ENCODE measurements around the gene SLC22A4.

SLC22A4 gene

DNA sequence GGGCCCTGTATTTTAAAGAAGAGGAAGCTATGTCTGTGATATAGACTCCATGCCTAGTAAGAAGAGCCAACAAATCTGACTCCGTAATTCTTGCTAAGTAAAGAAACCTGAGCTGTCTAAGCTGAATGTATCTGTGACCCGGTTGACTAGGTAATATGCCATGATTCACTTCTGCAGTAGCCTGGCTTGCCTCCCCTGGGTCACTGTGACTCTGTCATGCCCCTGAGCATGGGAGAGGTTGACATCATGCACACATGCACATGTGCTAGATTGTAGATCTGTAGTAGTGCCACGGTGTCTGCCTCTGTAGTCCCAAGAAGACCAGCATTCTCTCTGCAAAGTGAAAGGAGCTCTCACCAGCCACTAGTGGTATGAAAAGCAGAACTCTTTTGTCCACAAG, 84.4 kb downstream of the SLC22A4 start:
- H3K36me3 ChIP-seq (replicated peaks; ENCODE audit: insufficient read depth, low read length): no peaks in the 10 kb centered on the region
- no peak overlapping the region for H3K27ac ChIP-seq (ENCODE audit: low read length)
- no peak overlapping the region for H2AFZ ChIP-seq (ENCODE audit: low read length)
- no peak overlapping the region for H3K9ac ChIP-seq (ENCODE audit: low read length)
- no peaks in the 10 kb centered on the region for H3K4me1 ChIP-seq (ENCODE audit: low read length)
- no peaks in the 10 kb centered on the region for H3K9me2 ChIP-seq (replicated peaks; ENCODE audit: insufficient read depth, low read length)
- no peaks in the 10 kb centered on the region for H4K20me1 ChIP-seq (ENCODE audit: insufficient read depth, low read length)
- TF ChIP-seq EZH2phosphoT487 (IDR thresholded peaks at IDR 0.05; ENCODE audit: low read length) (no peak), CTCF (IDR thresholded peaks at IDR 0.05; ENCODE audit: low read length) (no peak), EZH2 (optimal IDR thresholded peaks at IDR 0.05; ENCODE audit: low read depth, low read length) (no peak)
- no peaks in the 10 kb centered on the region for H3K79me2 ChIP-seq (ENCODE audit: low read length)
- H3K27me3 ChIP-seq (replicated peaks; ENCODE audit: insufficient read depth, low read length): no peaks in the 10 kb centered on the region
- H3K4me2 ChIP-seq (ENCODE audit: low read depth, low read length): no peak overlapping the region
- H3K4me3 ChIP-seq (ENCODE audit: low read length): no peak overlapping the region
- no peak for DNase-seq
- H3K9me3 ChIP-seq (replicated peaks; ENCODE audit: insufficient read depth, low read length): no peaks in the 10 kb centered on the region
- H3F3A ChIP-seq (ENCODE audit: insufficient read depth, low read length): no peaks in the 10 kb centered on the region

GRCh38 chr5:132380047-132380446, 85.9 kb downstream of the SLC22A4 start:
- Histone ChIP-seq H3K27ac (ENCODE audit: low read length) (no peak overlapping the region), H3K4me3 (ENCODE audit: low read length) (no peak overlapping the region), H3K9me2 (replicated peaks; ENCODE audit: insufficient read depth, low read length) (no peaks in the 10 kb centered on the region), H3K4me2 (ENCODE audit: low read depth, low read length) (no peak overlapping the region), H2AFZ (ENCODE audit: low read length) (no peak overlapping the region), H3F3A (ENCODE audit: insufficient read depth, low read length) (no peaks in the 10 kb centered on the region), H3K79me2 (ENCODE audit: low read length) (no peaks in the 10 kb centered on the region), H3K36me3 (replicated peaks; ENCODE audit: insufficient read depth, low read length) (no peaks in the 10 kb centered on the region), H3K4me1 (ENCODE audit: low read length) (0 out of 2 replicates have a peak, but pooled peaks cover 2% of the 10 kb centered on the region), H3K27me3 (replicated peaks; ENCODE audit: insufficient read depth, low read length) (no peaks in the 10 kb centered on the region), H3K9me3 (replicated peaks; ENCODE audit: insufficient read depth, low read length) (no peaks in the 10 kb centered on the region), H3K9ac (ENCODE audit: low read length) (no peak overlapping the region), H4K20me1 (ENCODE audit: insufficient read depth, low read length) (no peaks in the 10 kb centered on the region)
- TF ChIP-seq EZH2 (optimal IDR thresholded peaks at IDR 0.05; ENCODE audit: low read depth, low read length) (no peak), CTCF (IDR thresholded peaks at IDR 0.05; ENCODE audit: low read length) (no peak), EZH2phosphoT487 (IDR thresholded peaks at IDR 0.05; ENCODE audit: low read length) (no peak)
- no peak for DNase-seq

GRCh38 chr5:132380741-132381140, 86.5 kb downstream of the SLC22A4 start:
- Histone ChIP-seq H3K9me2 (replicated peaks; ENCODE audit: insufficient read depth, low read length) (no peaks in the 10 kb centered on the region), H3K9ac (ENCODE audit: low read length) (no peak overlapping the region), H3K4me3 (ENCODE audit: low read length) (no peak overlapping the region), H3K36me3 (replicated peaks; ENCODE audit: insufficient read depth, low read length) (no peaks in the 10 kb centered on the region), H3K9me3 (replicated peaks; ENCODE audit: insufficient read depth, low read length) (no peaks in the 10 kb centered on the region), H3K27me3 (replicated peaks; ENCODE audit: insufficient read depth, low read length) (no peaks in the 10 kb centered on the region), H4K20me1 (ENCODE audit: insufficient read depth, low read length) (no peaks in the 10 kb centered on the region), H3K4me2 (ENCODE audit: low read depth, low read length) (no peak overlapping the region), H3K4me1 (ENCODE audit: low read length) (peaks cover 9% of the 10 kb centered on the region; the same call in 1 of the 2 replicates), H3K27ac (ENCODE audit: low read length) (no peak overlapping the region), H3K79me2 (ENCODE audit: low read length) (no peaks in the 10 kb centered on the region), H2AFZ (ENCODE audit: low read length) (no peak overlapping the region), H3F3A (ENCODE audit: insufficient read depth, low read length) (0 out of 2 replicates have a peak, but pooled peaks cover under 1% of the 10 kb centered on the region)
- DNase-seq: no peak
- TF ChIP-seq EZH2phosphoT487 (IDR thresholded peaks at IDR 0.05; ENCODE audit: low read length) (no peak), CTCF (IDR thresholded peaks at IDR 0.05; ENCODE audit: low read length) (no peak), EZH2 (optimal IDR thresholded peaks at IDR 0.05; ENCODE audit: low read depth, low read length) (no peak)

All from MM.1S (cell line).